AG04449 (cell line): ENCODE results near the gene DAB1.

Experiments
- CTCF ChIA-PET: fragments of 350-600 bp; formaldehyde crosslinking; extraction: SDS; loops from one replicate; lab custom pipeline; 2021; ENCODE audit warnings: antibody characterized with exemption; lab: Yijun Ruan, JAX
- POLR2A ChIA-PET: fragments of 400-600, 350-600 bp; formaldehyde crosslinking; extraction: SDS; loops from one replicate; lab custom pipeline; 2020; ENCODE audit warnings: antibody characterized with exemption, inconsistent platforms; lab: Yijun Ruan, JAX
- DNase-seq: peaks from one replicate; pipeline ENCODE4 v3.0.0-alpha.2; 2010; ENCODE audit warnings: low read depth, low spot score
- H3K4me3 ChIP-seq: 2 replicates; pipeline ENCODE4 v1.5.1; 2011; ENCODE audit warnings: low read depth, mild to moderate bottlenecking, control low read depth, low read length
- CTCF ChIP-seq: IDR thresholded peaks from one replicate; pipeline ENCODE4 v1.5.1; 2011; ENCODE audit warnings: mild to moderate bottlenecking, moderate library complexity, low read length, control low read depth, inconsistent platforms; ENCODE audit not compliant: insufficient read depth; ENCODE audit errors: missing control alignments

Gene DAB1

DNA sequence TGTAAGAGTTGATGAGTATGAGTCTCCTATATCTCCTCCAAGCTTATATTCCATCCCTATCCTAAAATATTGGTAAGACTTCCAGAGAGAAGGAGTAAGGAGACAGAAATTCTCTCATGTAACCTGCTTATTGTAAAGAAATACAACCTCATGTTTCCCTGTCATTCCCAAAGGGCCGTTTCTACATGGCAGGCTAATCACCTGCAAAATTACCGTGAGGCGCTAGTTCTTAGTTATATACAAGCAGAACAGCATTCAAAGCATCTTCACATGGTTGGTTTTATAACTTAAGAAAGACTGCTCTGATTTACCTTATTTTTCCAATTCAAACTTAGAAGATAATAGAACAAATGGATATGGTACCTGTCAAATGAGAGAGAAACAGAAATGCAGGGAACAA is 42.9 kb downstream of the DAB1 start:
- no peak for TF ChIP-seq CTCF
- DNase-seq: no peak
- ChIA-PET POLR2A (no interaction called here), CTCF (no interaction called here)
- no peak overlapping the region for H3K4me3 ChIP-seq

- TF ChIP-seq CTCF: no peak
- H3K4me3 ChIP-seq: no peak overlapping the region
- ChIA-PET CTCF (no interaction called here), POLR2A (no interaction called here)
- no peak for DNase-seq
Measured at GRCh38 chr1:57378534-57378933, 45.3 kb downstream of the DAB1 start.

GRCh38 chr1:57377339-57378139 is 46.3 kb downstream of the DAB1 start:
- no peak for TF ChIP-seq CTCF
- no peak overlapping the region for H3K4me3 ChIP-seq
- no peak for DNase-seq
- ChIA-PET POLR2A (no interaction called here), CTCF (no interaction called here)

DNA sequence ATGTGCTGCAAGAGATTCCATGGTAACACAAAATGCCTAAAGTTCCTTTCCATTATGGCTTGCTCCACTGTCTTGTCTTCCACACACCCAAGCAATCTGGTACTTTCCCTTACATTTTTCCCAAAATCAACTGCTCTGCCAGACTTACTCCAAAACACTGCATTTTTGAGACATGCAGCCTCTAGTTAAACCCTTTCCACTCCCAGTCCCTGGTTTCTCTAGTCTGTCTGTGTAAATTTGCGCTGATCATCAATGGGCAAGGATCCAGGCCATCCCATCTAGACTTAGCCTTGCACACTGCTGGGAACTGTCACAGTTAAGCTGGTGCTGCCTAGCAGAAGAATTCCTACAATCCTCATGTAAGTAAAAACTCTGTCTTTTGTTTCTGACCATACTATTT is 47.8 kb downstream of the DAB1 start:
- POLR2A ChIA-PET: no interaction called here
- no peak for TF ChIP-seq CTCF
- H3K4me3 ChIP-seq: no peak overlapping the region
- no peak for DNase-seq
- CTCF ChIA-PET: no interaction called here

- CTCF ChIA-PET: no interaction called here
- no peak overlapping the region for H3K4me3 ChIP-seq
- no peak for TF ChIP-seq CTCF
- POLR2A ChIA-PET: no interaction called here
- DNase-seq: no peak
Measured at GRCh38 chr1:57369889-57370288, 54.0 kb downstream of the DAB1 start.

- no peak for DNase-seq
- no peak overlapping the region for H3K4me3 ChIP-seq
- POLR2A ChIA-PET: no interaction called here
- CTCF ChIA-PET: no interaction called here
- no peak for TF ChIP-seq CTCF
Measured at GRCh38 chr1:57367945-57368344, 55.9 kb downstream of the DAB1 start.
